RWPE2 (cell line): ENCODE data around the gene SIRT2.
"Not testable (repeated sequence)": the region's sequence is repeated elsewhere in the genome, so short reads cannot be mapped to it uniquely, and the experiment has no call there.

Experiments
- ATAC-seq: fragments of 200-7000 bp; cut with Tn5 transposase; 3 replicates; pipeline ENCODE4 v1.9.1; 2021; ENCODE audit warnings: low read depth
- DNase-seq: peaks from one replicate; pipeline ENCODE4 v3.0.0-alpha.2; 2020; ENCODE audit warnings: low spot score
- H3K27ac ChIP-seq: fragments of 450-650 bp; 2 replicates; pipeline ENCODE4 v1.5.1; 2017; ENCODE audit warnings: mild to moderate bottlenecking; ENCODE audit not compliant: poor library complexity, severe bottlenecking
- H3K27me3 ChIP-seq: fragments of 250-450 bp; sonication (Bioruptor Pico); 2 replicates; pipeline ENCODE4 v1.5.1; 2021; ENCODE audit warnings: mild to moderate bottlenecking, moderate library complexity; ENCODE audit not compliant: insufficient read depth, poor library complexity, severe bottlenecking
- H3K36me3 ChIP-seq: fragments of 250-450 bp; sonication (Bioruptor Pico); 2 replicates; pipeline ENCODE4 v1.5.1; 2020; ENCODE audit warnings: low read depth, mild to moderate bottlenecking, moderate library complexity
- H3K4me1 ChIP-seq: fragments of 250-450 bp; sonication (Bioruptor Pico); 2 replicates; pipeline ENCODE4 v1.5.1; 2021; ENCODE audit warnings: mild to moderate bottlenecking, moderate library complexity; ENCODE audit not compliant: insufficient read depth, poor library complexity, severe bottlenecking
- H3K4me3 ChIP-seq: fragments of 250-450 bp; sonication (Bioruptor Pico); 2 replicates; pipeline ENCODE4 v1.5.1; 2021; ENCODE audit warnings: mild to moderate bottlenecking, moderate library complexity; ENCODE audit not compliant: severe bottlenecking
- H3K9me3 ChIP-seq: fragments of 250-450 bp; sonication (Bioruptor Pico); 2 replicates; pipeline ENCODE4 v1.5.1; 2021; ENCODE audit warnings: mild to moderate bottlenecking, moderate library complexity; ENCODE audit not compliant: severe bottlenecking
- TF ChIP-seq, protein P1 (sequence below): fragments of 450-650 bp; IDR thresholded peaks from one replicate; pipeline ENCODE4 v1.5.1; 2017; ENCODE audit warnings: mild to moderate bottlenecking, moderate library complexity; ENCODE audit not compliant: poor library complexity, severe bottlenecking

Gene SIRT2

DNA sequence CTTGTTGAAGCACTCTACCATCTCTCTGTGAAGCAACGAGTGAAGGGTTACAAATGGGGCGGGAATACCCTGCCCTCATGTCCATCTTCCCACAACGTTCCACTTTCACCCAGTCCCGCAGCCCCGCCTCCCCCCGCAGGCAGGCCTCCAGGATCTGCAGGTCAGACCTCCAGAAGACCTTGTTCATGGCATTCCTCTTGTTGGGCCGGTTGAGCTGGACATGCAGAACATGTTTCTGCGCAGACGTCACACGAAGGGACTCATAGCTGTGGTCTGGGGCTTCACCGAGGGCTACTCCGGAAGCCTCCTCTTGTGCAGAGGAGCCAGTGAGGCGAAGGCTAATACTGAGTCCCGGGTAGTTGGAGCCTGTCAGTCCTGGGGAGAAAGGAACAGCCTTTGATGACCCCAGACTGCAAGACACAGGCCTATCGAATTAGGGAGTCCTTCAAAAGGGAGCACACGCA, 68.2 kb downstream of the SIRT2 start:
- Histone ChIP-seq H3K4me1 (peaks cover 12% of the 10 kb centered on the region), H3K9me3 (no peaks in the 10 kb centered on the region), H3K27ac (peak overlapping the region; percentile 78), H3K4me3 (peak overlapping the region; percentile 57), H3K27me3 (no peaks in the 10 kb centered on the region), H3K36me3 (peaks cover 43% of the 10 kb centered on the region)
- ATAC-seq = peak; percentile 63
- TF ChIP-seq, protein P1, sequence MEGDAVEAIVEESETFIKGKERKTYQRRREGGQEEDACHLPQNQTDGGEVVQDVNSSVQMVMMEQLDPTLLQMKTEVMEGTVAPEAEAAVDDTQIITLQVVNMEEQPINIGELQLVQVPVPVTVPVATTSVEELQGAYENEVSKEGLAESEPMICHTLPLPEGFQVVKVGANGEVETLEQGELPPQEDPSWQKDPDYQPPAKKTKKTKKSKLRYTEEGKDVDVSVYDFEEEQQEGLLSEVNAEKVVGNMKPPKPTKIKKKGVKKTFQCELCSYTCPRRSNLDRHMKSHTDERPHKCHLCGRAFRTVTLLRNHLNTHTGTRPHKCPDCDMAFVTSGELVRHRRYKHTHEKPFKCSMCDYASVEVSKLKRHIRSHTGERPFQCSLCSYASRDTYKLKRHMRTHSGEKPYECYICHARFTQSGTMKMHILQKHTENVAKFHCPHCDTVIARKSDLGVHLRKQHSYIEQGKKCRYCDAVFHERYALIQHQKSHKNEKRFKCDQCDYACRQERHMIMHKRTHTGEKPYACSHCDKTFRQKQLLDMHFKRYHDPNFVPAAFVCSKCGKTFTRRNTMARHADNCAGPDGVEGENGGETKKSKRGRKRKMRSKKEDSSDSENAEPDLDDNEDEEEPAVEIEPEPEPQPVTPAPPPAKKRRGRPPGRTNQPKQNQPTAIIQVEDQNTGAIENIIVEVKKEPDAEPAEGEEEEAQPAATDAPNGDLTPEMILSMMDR = no peak
- DNase-seq = no peak

DNA sequence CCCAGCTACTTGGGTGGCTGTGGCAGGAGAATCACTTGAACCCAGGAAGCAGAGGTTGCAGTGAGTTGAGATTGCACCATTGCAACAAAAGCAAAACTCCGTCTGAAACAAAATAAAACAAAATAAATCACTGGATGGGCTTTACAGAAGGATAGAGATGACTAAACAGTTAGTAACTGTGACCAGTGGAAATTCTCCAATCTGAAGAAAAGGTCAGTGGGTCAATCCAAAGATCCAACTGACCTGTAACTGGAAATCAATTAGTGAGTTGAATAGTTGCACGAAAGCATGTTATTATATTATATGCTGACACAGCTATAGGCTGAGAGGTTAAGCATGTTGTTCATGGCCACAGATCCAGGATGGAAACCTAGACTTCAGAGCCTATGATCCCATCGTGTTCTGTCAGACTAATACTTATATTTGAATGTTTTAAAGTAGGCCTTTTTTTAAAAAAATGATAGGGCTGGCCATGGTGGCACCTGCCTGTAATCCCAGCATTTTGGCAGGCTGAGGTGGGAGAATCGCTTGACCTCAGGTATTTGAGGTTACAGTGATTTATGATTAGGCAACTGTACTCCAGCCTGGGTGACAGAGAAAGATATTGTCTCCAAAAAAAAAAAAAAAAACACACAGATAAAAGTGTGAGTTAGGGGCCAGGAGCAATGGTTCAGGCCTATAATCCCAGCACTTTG, 69.2 kb downstream of the SIRT2 start:
- Histone ChIP-seq H3K36me3 (peaks cover 38% of the 10 kb centered on the region), H3K4me1 (peaks cover 5% of the 10 kb centered on the region), H3K27me3 (no peaks in the 10 kb centered on the region), H3K9me3 (no peaks in the 10 kb centered on the region), H3K27ac (peak overlapping the region; percentile 78), H3K4me3 (no peak overlapping the region)
- no peak for DNase-seq
- no peak for ATAC-seq
- TF ChIP-seq, protein P1 = no peak

DNA sequence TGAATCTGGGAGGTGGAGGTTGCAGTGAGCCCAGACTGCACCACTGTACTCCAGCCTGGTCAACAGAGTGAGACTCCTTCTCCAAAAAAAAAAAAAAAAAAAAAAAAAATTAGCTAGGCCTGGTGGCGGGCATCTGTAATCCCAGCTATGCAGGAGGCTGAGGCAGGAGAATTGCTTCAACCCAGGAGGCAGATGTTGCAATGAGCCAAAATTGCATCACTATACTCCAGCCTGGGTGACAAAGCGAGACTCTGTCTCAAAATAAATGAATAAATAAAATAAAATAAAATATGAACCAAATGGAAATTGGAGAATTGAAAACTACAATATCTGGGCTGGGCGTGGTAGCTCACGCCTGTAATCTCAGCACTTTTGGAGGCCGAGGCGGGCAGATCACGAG, 70.2 kb downstream of the SIRT2 start:
- not testable (repeated sequence) for H3K9me3 ChIP-seq, DNase-seq, H3K27ac ChIP-seq, H3K4me1 ChIP-seq, ATAC-seq, H3K4me3 ChIP-seq, H3K27me3 ChIP-seq
- peaks cover 41% of the 10 kb centered on the region for H3K36me3 ChIP-seq
